MCF 10A (cell line): ENCODE results near the gene ASIC5. TPM values are rescaled to one million over a fixed set of nuclear protein-coding genes. Genes with fewer than 3 reads are reported as not detected.

Source experiments
- BruUV-seq: library from RNA; stranded (reverse); fragments of 400-500 nt; replicated peaks from 2 replicates; lab custom pipeline; 2021; lab: Mats Ljungman, UMichigan
- CTCF ChIA-PET: fragments of 300-600 bp; sonication (Branson Sonifier 250); formaldehyde crosslinking; extraction: SDS; loops from one replicate; lab custom pipeline; 2021; ENCODE audit warnings: antibody characterized with exemption, inconsistent platforms; lab: Yijun Ruan, JAX
- POLR2A ChIA-PET: fragments of 300-600, 350-650 bp; sonication (Branson Sonifier 250); formaldehyde crosslinking; extraction: SDS; loops from one replicate; lab custom pipeline; 2020; ENCODE audit warnings: antibody characterized with exemption, inconsistent platforms; lab: Yijun Ruan, JAX
- DNase-seq: peaks from one replicate; pipeline ENCODE4 v3.0.0-alpha.2; 2018; ENCODE audit not compliant: unreplicated experiment
- H3K27ac Mint-ChIP-seq: one replicate; pipeline ENCODE4 v1.8.0; 2022; ENCODE audit warnings: mild to moderate bottlenecking, low read depth, mixed read lengths; ENCODE audit not compliant: unreplicated experiment
- H3K27me3 Mint-ChIP-seq: one replicate; pipeline ENCODE4 v1.8.0; 2022; ENCODE audit warnings: mixed read lengths; ENCODE audit not compliant: insufficient read depth, unreplicated experiment
- H3K36me3 Mint-ChIP-seq: one replicate; pipeline ENCODE4 v1.8.0; 2022; ENCODE audit warnings: mild to moderate bottlenecking, moderate library complexity, mixed read lengths; ENCODE audit not compliant: insufficient read depth, unreplicated experiment
- H3K4me1 Mint-ChIP-seq: one replicate; pipeline ENCODE4 v1.8.0; 2022; ENCODE audit warnings: mixed read lengths; ENCODE audit not compliant: insufficient read depth, unreplicated experiment
- H3K4me3 Mint-ChIP-seq: one replicate; pipeline ENCODE4 v1.8.0; 2022; ENCODE audit warnings: mild to moderate bottlenecking, moderate library complexity, mixed read lengths; ENCODE audit not compliant: unreplicated experiment
- H3K9me3 Mint-ChIP-seq: one replicate; pipeline ENCODE4 v1.8.0; 2022; ENCODE audit warnings: mixed read lengths; ENCODE audit not compliant: unreplicated experiment
- CTCF ChIP-seq: fragments of 200-600 bp; IDR thresholded peaks from one replicate; pipeline ENCODE4 v1.8.0; 2022; ENCODE audit warnings: antibody characterized with exemption, mild to moderate bottlenecking; ENCODE audit not compliant: unreplicated experiment
- intact Hi-C: fragments of 100-400 bp; cut with micrococcal nuclease; formaldehyde crosslinking; loops from 2 replicates; pipeline ENCODE4 v1.14.1; 2022
- total RNA-seq: library from RNA; stranded (reverse); gene quantifications from 2 replicates; pipeline ENCODE4 v1.2.3, GENCODE V29; 2022

ASIC5 gene
- total RNA-seq, 1 experiment from 2014 or later: not detected

GRCh38 chr4:155887045-155887444, 21.0 kb upstream of the ASIC5 start:
- H3K4me3 Mint-ChIP-seq: no peak overlapping the region
- H3K4me1 Mint-ChIP-seq: peaks cover 9% of the 10 kb centered on the region
- peaks cover 18% of the 10 kb centered on the region for H3K9me3 Mint-ChIP-seq
- intact Hi-C loops: no loop called here
- H3K27me3 Mint-ChIP-seq: no peaks in the 10 kb centered on the region
- no TSS peak for BruUV-seq
- H3K27ac Mint-ChIP-seq: no peak overlapping the region
- POLR2A ChIA-PET: interaction anchor here (0.6 kb wide), 1 partner anchor 12 kb away, joined by 3 read pairs; no protein-coding TSS in a partner anchor
- H3K36me3 Mint-ChIP-seq: no peaks in the 10 kb centered on the region
- no peak for DNase-seq
- CTCF ChIA-PET: interaction anchor here (0.9 to 1.6 kb wide), 3 partner anchors 13 to 77 kb away, joined by 3 to 7 read pairs (median 3); no protein-coding TSS in a partner anchor
- TF ChIP-seq CTCF: no peak

GRCh38 chr4:155885666-155886065, 19.6 kb upstream of the ASIC5 start:
- POLR2A ChIA-PET: no interaction called here
- Mint-ChIP-seq H3K9me3 (peaks cover 16% of the 10 kb centered on the region), H3K27ac (no peak overlapping the region), H3K4me3 (no peak overlapping the region), H3K4me1 (peaks cover 9% of the 10 kb centered on the region), H3K27me3 (no peaks in the 10 kb centered on the region), H3K36me3 (no peaks in the 10 kb centered on the region)
- intact Hi-C loops: no loop called here
- DNase-seq: no peak
- no TSS peak for BruUV-seq
- TF ChIP-seq CTCF: no peak
- CTCF ChIA-PET: interaction anchor here (0.7 kb wide), 1 partner anchor 187 kb away, joined by 3 read pairs; no protein-coding TSS in a partner anchor

GRCh38 chr4:155883895-155884294, 17.8 kb upstream of the ASIC5 start:
- no peaks in the 10 kb centered on the region for H3K27me3 Mint-ChIP-seq
- CTCF ChIA-PET: no interaction called here
- POLR2A ChIA-PET: interaction anchor here (0.5 kb wide), 1 partner anchor 242 kb away, joined by 4 read pairs; no protein-coding TSS in a partner anchor

GRCh38 chr4:155881555-155881954, 15.5 kb upstream of the ASIC5 start:
- intact Hi-C loops: no loop called here
- Mint-ChIP-seq H3K36me3 (no peaks in the 10 kb centered on the region), H3K27ac (no peak overlapping the region), H3K4me3 (no peak overlapping the region), H3K4me1 (no peaks in the 10 kb centered on the region), H3K27me3 (no peaks in the 10 kb centered on the region), H3K9me3 (peaks cover 16% of the 10 kb centered on the region)
- CTCF ChIA-PET: no interaction called here
- no TSS peak for BruUV-seq
- no peak for DNase-seq
- TF ChIP-seq CTCF: no peak
- POLR2A ChIA-PET: no interaction called here

More at GRCh38 chr4:155883895-155884294, 17.8 kb upstream of the ASIC5 start:
- no peaks in the 10 kb centered on the region for H3K36me3 Mint-ChIP-seq
- no TSS peak for BruUV-seq
- H3K4me3 Mint-ChIP-seq: no peak overlapping the region
- intact Hi-C loops: no loop called here
- DNase-seq: no peak
- H3K27ac Mint-ChIP-seq: no peak overlapping the region
- H3K4me1 Mint-ChIP-seq: no peaks in the 10 kb centered on the region
- H3K9me3 Mint-ChIP-seq: peaks cover 16% of the 10 kb centered on the region
- TF ChIP-seq CTCF: no peak
